Effector memory CD4-positive, alpha-beta T cell (primary cell): Measurements from ENCODE around the gene DENND5A.

Experiments
- DNase-seq, 3 donors: peaks; one replicate each; pipeline ENCODE4 v3.0.0-alpha.2; 2020
- H3K27ac ChIP-seq: 2 replicates; pipeline ENCODE4 v1.7.0; 2013; ENCODE audit warnings: mild to moderate bottlenecking, low read length, moderate library complexity; ENCODE audit not compliant: insufficient read depth, poor library complexity, severe bottlenecking
- H3K27me3 ChIP-seq: replicated peaks from 2 replicates; pipeline ENCODE4 v1.7.0; 2013; ENCODE audit warnings: mild to moderate bottlenecking, low read length; ENCODE audit not compliant: insufficient read depth, control insufficient read depth, poor library complexity, severe bottlenecking
- H3K36me3 ChIP-seq: 2 replicates; pipeline ENCODE4 v1.7.0; 2013; ENCODE audit warnings: mild to moderate bottlenecking, low read length, moderate library complexity; ENCODE audit not compliant: control insufficient read depth, insufficient read depth
- H3K4me1 ChIP-seq: 2 replicates; pipeline ENCODE4 v1.7.0; 2013; ENCODE audit warnings: low read length, mild to moderate bottlenecking; ENCODE audit not compliant: control insufficient read depth, insufficient read depth, poor library complexity, severe bottlenecking
- H3K4me3 ChIP-seq: 2 replicates; pipeline ENCODE4 v1.7.0; 2013; ENCODE audit warnings: low read length, low read depth, mild to moderate bottlenecking; ENCODE audit not compliant: insufficient read depth, poor library complexity, severe bottlenecking
- H3K9me3 ChIP-seq: 2 replicates; pipeline ENCODE4 v1.7.0; 2013; ENCODE audit warnings: mild to moderate bottlenecking, low read length, moderate library complexity; ENCODE audit not compliant: control insufficient read depth

DENND5A gene

GRCh38 chr11:9280655-9281301, 15.6 kb upstream of the DENND5A start:
- Histone ChIP-seq H3K4me1 (peaks cover 8% of the 10 kb centered on the region), H3K27ac (no peak overlapping the region), H3K36me3 (no peaks in the 10 kb centered on the region), H3K9me3 (no peaks in the 10 kb centered on the region), H3K4me3 (no peak overlapping the region), H3K27me3 (no peaks in the 10 kb centered on the region)
- DNase-seq: peak in 1 of 3 donors; percentile 30

GRCh38 chr11:9277176-9277575, 12.0 kb upstream of the DENND5A start:
- no peaks in the 10 kb centered on the region for H3K36me3 ChIP-seq
- no peaks in the 10 kb centered on the region for H3K9me3 ChIP-seq
- peaks cover 8% of the 10 kb centered on the region for H3K4me1 ChIP-seq
- H3K4me3 ChIP-seq: no peak overlapping the region
- H3K27me3 ChIP-seq: no peaks in the 10 kb centered on the region
- no peak overlapping the region for H3K27ac ChIP-seq
- no peak for DNase-seq

- no peak for DNase-seq
- Histone ChIP-seq H3K4me1 (peaks cover 8% of the 10 kb centered on the region), H3K4me3 (no peak overlapping the region), H3K27me3 (no peaks in the 10 kb centered on the region), H3K27ac (no peak overlapping the region), H3K9me3 (no peaks in the 10 kb centered on the region), H3K36me3 (no peaks in the 10 kb centered on the region)
Measured at GRCh38 chr11:9276571-9276970, 11.4 kb upstream of the DENND5A start.

- Histone ChIP-seq H3K36me3 (no peaks in the 10 kb centered on the region), H3K27ac (no peak overlapping the region), H3K9me3 (no peaks in the 10 kb centered on the region), H3K4me1 (no peaks in the 10 kb centered on the region), H3K4me3 (no peak overlapping the region), H3K27me3 (no peaks in the 10 kb centered on the region)
- DNase-seq: no peak
Measured at GRCh38 chr11:9274499-9275258, 9.5 kb upstream of the DENND5A start.

DNA sequence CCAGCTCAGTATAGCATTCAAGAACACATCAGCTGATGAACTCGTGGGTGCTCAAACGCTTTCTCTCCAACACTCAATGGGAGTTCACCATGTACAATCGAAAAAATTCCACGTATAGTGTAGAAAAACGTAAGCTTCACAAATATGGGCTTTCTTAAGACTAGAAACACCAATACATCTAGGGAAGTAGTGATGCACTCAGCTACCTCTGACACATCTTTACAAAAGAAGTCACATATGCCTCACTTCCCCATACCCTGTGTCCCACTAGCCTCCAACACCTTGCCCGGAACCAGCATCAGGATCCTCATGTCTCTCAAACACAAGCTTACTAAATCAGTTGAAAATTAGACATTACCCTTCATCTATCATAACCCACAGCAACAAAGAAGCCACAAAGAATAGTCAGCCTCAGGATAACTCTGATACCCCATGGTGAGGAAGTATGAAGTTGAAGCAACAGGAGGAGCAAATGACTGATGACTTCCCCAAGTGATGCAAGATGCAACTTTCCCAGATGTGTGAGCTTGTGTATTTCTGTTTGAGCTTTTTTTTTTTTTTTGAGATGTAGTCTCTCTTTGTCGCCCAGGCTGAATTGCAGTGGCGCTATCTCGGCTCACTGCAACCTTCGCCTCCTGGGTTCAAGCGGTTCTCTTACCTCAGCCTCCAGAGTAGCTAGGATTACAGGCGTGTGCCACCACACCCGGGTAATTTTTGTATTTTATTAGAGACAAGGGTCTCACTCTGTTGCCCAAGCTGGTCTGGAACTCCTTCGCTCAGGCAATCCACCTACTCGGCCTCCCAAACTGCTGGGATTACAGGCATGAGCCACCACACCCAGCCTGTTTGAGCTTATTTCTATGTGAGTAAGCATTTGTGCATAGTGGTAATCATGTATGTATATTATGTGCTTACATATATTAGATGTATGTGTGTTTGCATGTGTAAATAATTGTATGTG, 8.5 kb upstream of the DENND5A start:
- H3K4me1 ChIP-seq: no peaks in the 10 kb centered on the region
- H3K9me3 ChIP-seq: no peaks in the 10 kb centered on the region
- no peaks in the 10 kb centered on the region for H3K27me3 ChIP-seq
- H3K36me3 ChIP-seq: no peaks in the 10 kb centered on the region
- H3K27ac ChIP-seq: no peak overlapping the region
- no peak overlapping the region for H3K4me3 ChIP-seq
- no peak for DNase-seq

GRCh38 chr11:9269492-9270013, 4.4 kb upstream of the DENND5A start:
- no peak overlapping the region for H3K4me3 ChIP-seq
- H3K4me1 ChIP-seq: no peaks in the 10 kb centered on the region
- no peak for DNase-seq
- no peaks in the 10 kb centered on the region for H3K9me3 ChIP-seq
- H3K36me3 ChIP-seq: no peaks in the 10 kb centered on the region
- H3K27me3 ChIP-seq: no peaks in the 10 kb centered on the region
- no peak overlapping the region for H3K27ac ChIP-seq

- Histone ChIP-seq H3K4me1 (no peaks in the 10 kb centered on the region), H3K27ac (no peak overlapping the region), H3K27me3 (no peaks in the 10 kb centered on the region), H3K4me3 (no peak overlapping the region), H3K9me3 (no peaks in the 10 kb centered on the region), H3K36me3 (no peaks in the 10 kb centered on the region)
- no peak for DNase-seq
Measured at GRCh38 chr11:9267680-9268079, 2.5 kb upstream of the DENND5A start.

GRCh38 chr11:9266926-9267325, 1.8 kb upstream of the DENND5A start:
- Histone ChIP-seq H3K4me3 (no peak overlapping the region), H3K27me3 (no peaks in the 10 kb centered on the region), H3K4me1 (peaks cover 2% of the 10 kb centered on the region), H3K36me3 (no peaks in the 10 kb centered on the region), H3K27ac (no peak overlapping the region), H3K9me3 (no peaks in the 10 kb centered on the region)
- no peak for DNase-seq

DNA sequence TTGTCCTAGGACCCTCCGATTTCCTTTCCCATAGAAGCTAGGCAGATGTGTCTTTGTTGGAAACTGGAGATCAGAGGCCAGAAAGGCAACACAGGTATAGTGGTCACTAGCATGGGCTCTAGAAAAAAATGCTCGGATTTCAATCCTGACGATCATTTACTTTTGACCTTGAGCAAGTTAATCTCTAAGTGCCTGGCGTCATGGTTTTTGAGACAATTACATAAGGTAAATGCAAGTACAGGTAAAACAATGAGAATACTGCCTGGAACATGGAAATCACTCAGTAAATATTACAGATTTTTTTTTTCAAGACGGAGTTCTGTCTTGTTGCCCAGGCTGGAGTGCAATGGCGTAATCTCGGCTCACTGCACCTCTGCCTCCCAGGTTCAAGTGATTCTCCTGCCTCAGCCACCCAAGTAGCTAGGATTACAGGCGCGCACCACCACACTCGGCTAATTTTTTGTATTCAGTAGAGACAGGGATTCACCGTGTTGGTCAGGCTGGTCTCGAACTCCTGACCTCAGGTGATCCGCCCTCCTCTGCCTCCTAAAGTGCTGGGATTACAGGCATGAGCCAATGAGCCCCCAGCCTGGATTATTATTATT, 1.1 kb upstream of the DENND5A start:
- DNase-seq: no peak
- H3K27me3 ChIP-seq: no peaks in the 10 kb centered on the region
- H3K36me3 ChIP-seq: no peaks in the 10 kb centered on the region
- H3K4me1 ChIP-seq: peaks cover 8% of the 10 kb centered on the region
- no peaks in the 10 kb centered on the region for H3K9me3 ChIP-seq
- no peak overlapping the region for H3K27ac ChIP-seq
- H3K4me3 ChIP-seq: no peak overlapping the region
